Suppressor macrophage treated with lipopolysaccharide for 4 hours (primary cell): Measurements from ENCODE around the gene ATP6V1E1.
A peak's percentile ranks its signal among the peaks of the same experiment; 100 is the strongest.
"Not testable (repeated sequence)": the region's sequence is repeated elsewhere in the genome, so short reads cannot be mapped to it uniquely, and the experiment has no call there.

Source experiments
- DNase-seq: peaks from one replicate; pipeline ENCODE4 v3.0.0-alpha.2; 2020

ATP6V1E1 gene

GRCh38 chr22:17628406-17629172 lies at the start of gene ATP6V1E1:
TSS of gene ATP6V1E1 (minus strand) at chr22:17628749. CDS start at chr22:17628635, 114 bp downstream.
- DNase-seq, result peak; percentile 99

GRCh38 chr22:17675584-17675983 lies 47.0 kb upstream of the ATP6V1E1 start:
- peak; percentile 47 for DNase-seq

- no peak for DNase-seq
Measured at GRCh38 chr22:17674152-17674551, 45.6 kb upstream of the ATP6V1E1 start.

- peak; percentile 41 for DNase-seq
Measured at GRCh38 chr22:17672417-17672991, 44.0 kb upstream of the ATP6V1E1 start.

GRCh38 chr22:17671521-17672092 lies 43.1 kb upstream of the ATP6V1E1 start:
- DNase-seq, result not testable (repeated sequence)

GRCh38 chr22:17665854-17666253 lies 37.3 kb upstream of the ATP6V1E1 start:
- DNase-seq, result peak; percentile 45

GRCh38 chr22:17665248-17665647 lies 36.7 kb upstream of the ATP6V1E1 start:
- DNase-seq, result no peak

GRCh38 chr22:17664414-17665055 lies 36.0 kb upstream of the ATP6V1E1 start:
- no peak for DNase-seq

- no peak for DNase-seq
Measured at GRCh38 chr22:17656870-17657395, 28.4 kb upstream of the ATP6V1E1 start.

GRCh38 chr22:17655289-17655688 lies 26.7 kb upstream of the ATP6V1E1 start:
- DNase-seq, result no peak

- peak; percentile 69 for DNase-seq
Measured at GRCh38 chr22:17648569-17648968, 20.0 kb upstream of the ATP6V1E1 start.

- peak; percentile 64 for DNase-seq
Measured at GRCh38 chr22:17647991-17648390, 19.4 kb upstream of the ATP6V1E1 start.

- no peak for DNase-seq
Measured at GRCh38 chr22:17647452-17647851, 18.9 kb upstream of the ATP6V1E1 start.

- not testable (repeated sequence) for DNase-seq
Measured at GRCh38 chr22:17642357-17642756, 13.8 kb upstream of the ATP6V1E1 start.

- peak; percentile 26 for DNase-seq
Measured at GRCh38 chr22:17641269-17641668, 12.7 kb upstream of the ATP6V1E1 start.

GRCh38 chr22:17639247-17639741 lies 10.7 kb upstream of the ATP6V1E1 start:
- peak; percentile 51 for DNase-seq

GRCh38 chr22:17638432-17639246 lies 10.1 kb upstream of the ATP6V1E1 start, which contains the start of gene BCL2L13:
TSS of gene BCL2L13 (plus strand) at chr22:17638757. CDS start at chr22:17655712, 16,955 bp downstream.
- DNase-seq, result peak; percentile 92

- DNase-seq, result no peak
Measured at GRCh38 chr22:17638182-17638431, 9.6 kb upstream of the ATP6V1E1 start.

GRCh38 chr22:17637490-17638181 lies 9.1 kb upstream of the ATP6V1E1 start:
- no peak for DNase-seq

GRCh38 chr22:17636850-17637249 lies 8.3 kb upstream of the ATP6V1E1 start:
- DNase-seq, result not testable (repeated sequence)

GRCh38 chr22:17634696-17635095 lies 6.1 kb upstream of the ATP6V1E1 start:
- DNase-seq, result no peak

- no peak for DNase-seq
Measured at GRCh38 chr22:17633998-17634323, 5.4 kb upstream of the ATP6V1E1 start.
